HCT116 (cell line): ENCODE data around the gene LKAAEAR1. TPM values are rescaled to one million over a fixed set of nuclear protein-coding genes. Genes with fewer than 3 reads are reported as not detected.

Experiments
- ATAC-seq: fragments of 200-7000 bp; cut with Tn5 transposase; 2 replicates; pipeline ENCODE4 v1.9.1; 2020; ENCODE audit warnings: mild to moderate bottlenecking, moderate library complexity
- BruUV-seq: library from RNA; stranded (reverse); fragments of 400-500 nt; replicated peaks from 2 replicates; lab custom pipeline; 2021; lab: Mats Ljungman, UMichigan
- CTCF ChIA-PET: fragments of 300-600 bp; sonication (Branson Sonifier 250); formaldehyde crosslinking; loops from one replicate; lab custom pipeline; 2021; ENCODE audit warnings: antibody characterized with exemption; lab: Charles Lee
- POLR2A ChIA-PET: fragments of 300-600, 350-600 bp; sonication (Branson Sonifier 250); formaldehyde crosslinking; loops from one replicate; lab custom pipeline; 2021; ENCODE audit warnings: antibody characterized with exemption; lab: Charles Lee
- RAD21 ChIA-PET, 2 experiments: fragments of 300-600 bp; sonication (Branson Sonifier 250); formaldehyde crosslinking; loops; one replicate each; lab custom pipeline; 2023; ENCODE audit warnings: low total read pairs in 2 of 2; ENCODE audit not compliant: uncharacterized antibody in 2 of 2, unreplicated experiment in 2 of 2, low non-redundant PET in 1 of 2; lab: Charles Lee
- DNase-seq: peaks from one replicate; pipeline ENCODE4 v3.0.0-alpha.2; 2010; ENCODE audit warnings: low read depth, low spot score
- H2AFZ ChIP-seq: fragments of 200-600 bp; shearing (Covaris generic), sonication (generic); 2 replicates; pipeline ENCODE4 v1.6.1; 2017; ENCODE audit warnings: low read depth, mixed run types, mixed read lengths, antibody characterized with exemption, low read length; ENCODE audit not compliant: poor library complexity, severe bottlenecking
- H3K27ac ChIP-seq: 2 replicates; pipeline ENCODE4 v1.5.1; 2012; ENCODE audit warnings: low read depth, low read length
- H3K27me3 ChIP-seq: fragments of 200-600 bp; sonication (generic); 2 replicates; pipeline ENCODE4 v1.6.1; 2016; ENCODE audit warnings: mixed run types, low read length, mixed read lengths; ENCODE audit not compliant: insufficient read depth
- H3K36me3 ChIP-seq, 2 experiments: fragments of 200-500 bp in 1 of 2; fragments of 200-600 bp in 1 of 2; sonication (Bioruptor generic) in 1 of 2; sonication (generic) in 1 of 2; 2 replicates each; pipeline versions ENCODE4 v1.5.1 to v1.6.1; 2014 to 2016; ENCODE audit warnings: low read length in 2 of 2, inconsistent platforms in 1 of 2, mixed read lengths in 1 of 2, mixed run types in 1 of 2; ENCODE audit not compliant: insufficient read depth in 2 of 2, control insufficient read depth in 1 of 2
- H3K4me1 ChIP-seq, 2 experiments: fragments of 200-600 bp in 1 of 2; sonication (generic) in 1 of 2; 2 replicates each; pipeline versions ENCODE4 v1.5.1 to v1.6.1; 2012 to 2017; ENCODE audit warnings: low read length in 2 of 2, inconsistent platforms in 1 of 2, mild to moderate bottlenecking in 1 of 2, mixed read lengths in 1 of 2, mixed run types in 1 of 2, moderate library complexity in 1 of 2; ENCODE audit not compliant: insufficient read depth in 2 of 2, control insufficient read depth in 1 of 2
- H3K4me2 ChIP-seq: fragments of 200-600 bp; sonication (generic); 2 replicates; pipeline ENCODE4 v1.6.1; 2017; ENCODE audit warnings: mixed run types, low read length, mixed read lengths
- H3K4me3 ChIP-seq, 2 experiments: fragments of 200-600 bp in 1 of 2; sonication (generic) in 1 of 2; replicated peaks in 1 of 2; 2 replicates each; pipeline ENCODE4 v1.5.1; 2011 to 2016; ENCODE audit warnings: low read length in 2 of 2, control low read depth in 1 of 2, low read depth in 1 of 2, mild to moderate bottlenecking in 1 of 2, mixed read lengths in 1 of 2, mixed run types in 1 of 2
- H3K79me2 ChIP-seq: fragments of 200-600 bp; sonication (generic); 2 replicates; pipeline ENCODE4 v1.6.1; 2017; ENCODE audit warnings: mild to moderate bottlenecking, mixed run types, low read length, moderate library complexity, mixed read lengths; ENCODE audit not compliant: insufficient read depth
- H3K9ac ChIP-seq: fragments of 200-600 bp; sonication (generic); 2 replicates; pipeline ENCODE4 v1.6.1; 2016; ENCODE audit warnings: low read length, mixed read lengths
- H3K9me2 ChIP-seq: fragments of 200-600 bp; sonication (generic), shearing (Covaris generic); 2 replicates; pipeline ENCODE4 v1.6.1; 2017; ENCODE audit warnings: mixed run types, mild to moderate bottlenecking, moderate library complexity; ENCODE audit not compliant: insufficient read depth
- H3K9me3 ChIP-seq, 2 experiments: fragments of 200-500 bp in 1 of 2; fragments of 200-600 bp in 1 of 2; sonication (Bioruptor generic) in 1 of 2; sonication (generic) in 1 of 2; 2 replicates each; pipeline ENCODE4 v1.6.1; 2014 to 2017; ENCODE audit warnings: low read length in 2 of 2, mixed read lengths in 2 of 2, inconsistent platforms in 1 of 2, low read depth in 1 of 2, mild to moderate bottlenecking in 1 of 2, mixed run types in 1 of 2, moderate library complexity in 1 of 2; ENCODE audit not compliant: control insufficient read depth in 1 of 2, insufficient read depth in 1 of 2
- H4K20me1 ChIP-seq: fragments of 200-600 bp; sonication (generic), shearing (Covaris generic); 2 replicates; pipeline ENCODE4 v1.6.1; 2017; ENCODE audit warnings: mixed run types, mild to moderate bottlenecking, moderate library complexity; ENCODE audit not compliant: insufficient read depth
- CBX3 ChIP-seq: IDR thresholded peaks from 2 replicates; pipeline ENCODE4 v1.6.1; 2012; ENCODE audit warnings: low read depth
- EGR1 ChIP-seq: IDR thresholded peaks from 2 replicates; pipeline ENCODE4 v1.6.1; 2012; ENCODE audit warnings: low read depth
- ELF1 ChIP-seq: IDR thresholded peaks from 2 replicates; pipeline ENCODE4 v1.6.1; 2012; ENCODE audit warnings: low read depth, borderline replicate concordance
- FOSL1 ChIP-seq: IDR thresholded peaks from 2 replicates; pipeline ENCODE4 v1.6.1; 2012; ENCODE audit warnings: low read depth
- POLR2A ChIP-seq: IDR thresholded peaks from 2 replicates; pipeline ENCODE4 v1.7.0; 2011; ENCODE audit warnings: borderline replicate concordance; ENCODE audit not compliant: insufficient read depth, insufficient read length; ENCODE audit errors: extremely low read depth
- TCF7L2 ChIP-seq: IDR thresholded peaks from 2 replicates; pipeline ENCODE4 v1.7.0; 2011; ENCODE audit warnings: borderline replicate concordance, inconsistent platforms; ENCODE audit not compliant: insufficient read depth, insufficient read length; ENCODE audit errors: extremely low read depth
- YY1 ChIP-seq: IDR thresholded peaks from 2 replicates; pipeline ENCODE4 v1.6.1; 2011; ENCODE audit warnings: low read length, low read depth, moderate library complexity, mild to moderate bottlenecking; ENCODE audit not compliant: insufficient replicate concordance; ENCODE audit errors: extremely low read depth
- ZNF274 ChIP-seq: fragments of 200-500 bp; sonication (Bioruptor generic); IDR thresholded peaks from 2 replicates; pipeline ENCODE4 v1.6.1; 2014; ENCODE audit warnings: mild to moderate bottlenecking, low read depth, low read length, inconsistent platforms
- intact Hi-C: fragments of 100-400 bp; cut with micrococcal nuclease; formaldehyde crosslinking; loops from 2 replicates; pipeline ENCODE4 v1.10.0; 2022
- total RNA-seq: library from RNA; stranded (reverse); gene quantifications from one replicate; pipeline ENCODE4 v1.2.1, GENCODE V29; 2021; ENCODE audit not compliant: unreplicated experiment

LKAAEAR1 gene
- total RNA-seq, 1 experiment from 2014 or later, result not detected

DNA sequence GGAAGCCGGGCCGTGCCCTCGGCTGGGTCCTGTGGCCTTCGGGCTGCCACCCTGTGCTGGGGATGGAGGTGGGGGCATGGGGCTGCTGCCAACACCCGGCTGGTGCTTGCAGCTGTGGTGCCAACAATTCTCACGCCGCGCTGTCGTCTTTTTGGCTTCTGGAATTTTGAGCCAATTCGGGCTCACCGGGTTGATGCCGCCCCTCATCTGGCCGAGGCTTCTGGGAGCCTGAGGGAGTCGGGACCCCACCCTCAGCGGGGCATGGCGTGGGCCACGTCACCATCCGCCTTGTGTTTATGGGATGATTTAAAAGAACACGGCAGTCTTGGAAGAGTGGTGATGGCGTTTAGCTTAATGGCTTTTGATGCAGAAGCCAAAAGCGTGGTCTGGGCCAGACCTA lies 31.8 kb upstream of the LKAAEAR1 start:
- DNase-seq (no peak), ATAC-seq (no peak)
- Histone ChIP-seq H4K20me1 (no peaks in the 10 kb centered on the region), H3K36me3 (no peaks in the 10 kb centered on the region), H3K4me2 (no peak overlapping the region), H3K27ac (no peak overlapping the region), H3K9me2 (no peaks in the 10 kb centered on the region), H3K4me1 (peaks cover 0 to 8% of the 10 kb centered on the region in 2 experiments; a peak in 2 of 4 replicates), H3K27me3 (no peaks in the 10 kb centered on the region), H3K4me3 (no peak overlapping the region), H3K9me3 (no peaks in the 10 kb centered on the region), H3K9ac (no peak overlapping the region), H2AFZ (no peak overlapping the region), H3K79me2 (no peaks in the 10 kb centered on the region)
- intact Hi-C loops, result no loop called here
- BruUV-seq, result no TSS peak
- ChIA-PET POLR2A (no interaction called here), CTCF (interaction anchor here (1.7 kb wide), 1 partner anchor 14 kb away, joined by 8 read pairs; no protein-coding TSS in a partner anchor), RAD21 (no interaction called here)
- TF ChIP-seq FOSL1, result no peak
- TF ChIP-seq EGR1, result no peak

DNA sequence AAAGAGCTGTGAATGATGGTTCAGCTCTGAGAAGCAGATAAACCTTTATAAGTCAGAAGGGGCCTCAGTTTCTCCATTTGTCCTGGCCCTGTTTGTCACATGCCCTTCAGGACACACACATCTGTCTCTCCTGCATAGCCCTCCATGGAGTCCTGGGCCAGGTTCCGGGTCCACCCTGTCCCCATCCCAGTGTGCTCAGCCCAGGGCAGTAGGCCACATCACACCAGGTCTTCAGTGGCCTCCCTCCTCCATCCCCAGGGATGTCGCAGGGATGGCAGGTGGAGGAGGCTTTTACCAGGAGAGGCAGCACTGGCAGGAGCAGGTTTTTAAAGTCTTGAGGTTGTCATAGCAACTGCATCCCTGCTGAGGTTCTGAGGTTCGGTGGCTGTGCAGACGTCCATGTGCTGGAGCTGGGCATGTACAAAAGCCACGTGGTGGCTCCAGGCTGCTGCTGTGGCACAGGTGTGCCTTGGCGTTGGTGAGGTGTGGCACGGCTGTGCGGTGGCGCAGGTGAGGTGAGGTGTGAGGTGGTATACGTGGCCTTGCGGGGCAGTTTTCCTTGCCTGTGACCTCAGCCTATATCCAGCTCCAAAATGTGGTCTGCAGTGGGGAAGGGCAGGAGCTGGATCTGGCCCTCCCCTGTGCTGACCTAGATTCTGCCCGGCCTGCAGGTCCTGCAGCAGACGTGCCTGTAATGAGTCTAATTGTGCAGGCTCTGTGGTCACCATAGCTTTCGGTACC lies 31.1 kb upstream of the LKAAEAR1 start:
- ChIA-PET RAD21 (no interaction called here), CTCF (interaction anchor here (1.7 kb wide), 1 partner anchor 13 kb away, joined by 8 read pairs; no protein-coding TSS in a partner anchor), POLR2A (no interaction called here)
- BruUV-seq, result no TSS peak
- no peak overlapping the region for H3K4me3 ChIP-seq
- intact Hi-C loops, result no loop called here
- no peaks in the 10 kb centered on the region for H3K36me3 ChIP-seq
- no peaks in the 10 kb centered on the region for H3K9me2 ChIP-seq
- no peak for DNase-seq
- peaks cover 0 to 5% of the 10 kb centered on the region in 2 experiments; a peak in 2 of 4 replicates for H3K4me1 ChIP-seq
- H3K4me2 ChIP-seq, result no peak overlapping the region
- no peak for TF ChIP-seq ELF1
- no peak for TF ChIP-seq TCF7L2
- no peak for TF ChIP-seq CBX3
- no peak for TF ChIP-seq ZNF274
- TF ChIP-seq POLR2A, result no peak
- TF ChIP-seq YY1, result no peak
- H3K27ac ChIP-seq, result no peak overlapping the region
- no peak for ATAC-seq
- no peak overlapping the region for H3K9ac ChIP-seq
- H3K27me3 ChIP-seq, result no peaks in the 10 kb centered on the region
- H3K9me3 ChIP-seq, result no peaks in the 10 kb centered on the region
- no peaks in the 10 kb centered on the region for H3K79me2 ChIP-seq
- no peak overlapping the region for H2AFZ ChIP-seq
- H4K20me1 ChIP-seq, result no peaks in the 10 kb centered on the region
